ENCODE data around the gene HTD2.

Gene HTD2

GRCh38 chr3:58293516-58293915 is 12.8 kb upstream of the HTD2 start:
- DNase-seq, result no peak

DNA sequence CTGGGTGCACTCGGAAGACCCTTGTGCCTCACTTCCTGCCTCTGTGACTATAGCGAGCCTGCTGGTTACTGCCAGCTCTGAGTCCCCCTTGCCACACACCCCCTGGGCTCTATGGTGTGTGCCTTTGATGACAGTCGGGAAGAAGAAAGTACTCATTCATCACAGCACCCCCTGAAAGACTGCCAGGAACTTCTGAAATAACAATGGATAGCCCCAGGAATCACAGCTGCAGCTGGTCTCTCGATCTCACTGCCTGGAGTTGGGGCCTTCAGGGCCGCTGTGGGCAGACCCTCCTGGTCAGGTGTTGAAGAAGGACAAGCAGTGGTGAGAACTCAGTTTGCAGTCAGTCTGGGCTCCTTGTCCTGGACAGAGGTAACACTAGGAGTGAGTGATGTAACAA is 10.1 kb upstream of the HTD2 start:
- no peak for DNase-seq

DNA sequence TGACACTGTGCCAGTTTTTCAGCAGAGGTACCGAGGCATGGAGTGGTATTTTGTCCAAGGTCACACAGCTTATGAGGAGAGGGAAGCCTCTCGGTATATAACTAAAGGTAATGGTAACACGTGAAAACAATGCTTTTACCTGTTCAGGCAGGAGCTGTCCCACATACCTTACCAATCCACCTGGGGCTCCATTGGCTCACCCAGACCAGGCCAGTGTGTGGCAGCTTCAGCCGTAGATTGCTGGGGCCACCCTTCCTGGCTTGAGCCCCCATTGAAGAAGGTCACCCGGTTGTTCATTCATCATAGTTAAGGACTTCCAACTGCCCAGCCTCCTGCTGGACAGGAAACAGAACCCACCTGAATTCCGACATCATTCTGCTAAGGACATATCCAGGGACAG is 9.5 kb upstream of the HTD2 start:
- DNase-seq, result no peak

DNA sequence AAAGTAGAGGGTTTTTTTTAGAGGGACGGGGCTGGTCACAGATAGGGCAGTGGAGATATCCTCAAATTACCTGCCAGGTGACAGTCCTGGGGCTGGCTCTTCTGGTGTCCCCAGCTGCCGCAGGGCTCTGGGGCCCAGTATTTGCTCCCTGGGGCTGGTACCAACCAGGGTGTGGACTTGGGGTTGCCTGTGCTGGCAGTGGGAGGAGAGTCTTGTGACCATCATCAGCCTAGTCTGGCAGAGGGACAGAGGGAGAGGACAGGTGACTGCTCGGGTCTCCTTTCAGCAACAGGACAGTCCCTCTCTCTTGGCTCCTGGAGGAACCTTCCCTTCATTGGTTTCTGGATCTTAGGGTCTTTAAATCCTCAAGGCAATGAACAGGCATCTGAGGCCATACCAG is 8.1 kb upstream of the HTD2 start:
- no peak for DNase-seq

GRCh38 chr3:58299075-58299474 is 7.2 kb upstream of the HTD2 start:
- DNase-seq, result no peak

- no peak for DNase-seq
Observed at GRCh38 chr3:58299839-58300516, 6.3 kb upstream of the HTD2 start.

DNA sequence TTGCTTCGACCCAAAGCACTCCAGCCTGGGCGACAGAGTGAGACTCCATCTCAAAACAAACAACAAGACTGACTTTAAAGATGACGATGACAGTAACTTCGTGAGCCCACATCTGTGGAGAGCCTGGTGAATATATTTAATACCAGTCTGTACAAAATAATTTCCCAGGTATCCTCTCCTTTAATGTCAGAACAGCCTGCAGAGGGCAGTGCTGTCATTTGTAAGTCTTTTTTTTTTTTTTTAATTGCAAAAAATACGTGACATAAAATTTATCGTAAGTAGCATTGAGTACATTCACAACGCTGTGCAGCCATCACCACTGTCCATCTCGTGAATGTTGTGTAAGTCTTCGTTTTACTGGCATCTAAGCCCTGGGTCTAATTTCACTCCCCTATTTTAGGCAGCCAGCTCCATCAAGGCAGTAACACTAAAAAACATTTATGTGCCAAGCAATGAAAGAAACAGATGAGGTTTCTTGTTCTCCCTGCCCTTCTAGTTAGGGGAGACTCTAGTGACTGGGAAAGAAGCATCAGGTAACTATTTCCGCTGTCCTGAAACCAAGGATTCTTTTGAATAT is 1.4 kb downstream of the HTD2 start:
- DNase-seq, result peak; percentile 57

DNA sequence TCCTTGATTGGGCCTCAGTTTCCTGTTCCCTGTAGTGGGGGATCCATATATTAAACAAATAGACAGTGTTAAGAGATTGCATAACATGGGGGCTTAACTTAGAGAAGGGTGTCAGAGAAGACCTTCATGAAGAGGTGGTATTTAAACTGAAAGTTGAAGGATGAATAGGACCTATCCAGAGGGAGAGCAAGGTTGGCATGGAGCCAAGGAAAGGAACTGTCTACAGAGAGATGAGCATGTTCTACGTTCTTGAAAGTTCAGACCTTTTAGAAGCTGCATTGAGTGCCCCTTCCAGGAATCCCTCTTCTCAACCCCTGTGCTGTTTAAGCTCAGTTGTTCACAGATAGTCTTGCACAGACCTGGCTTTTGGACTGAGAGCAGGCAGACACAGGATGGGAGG is 2.4 kb downstream of the HTD2 start:
- DNase-seq, result no peak

DNA sequence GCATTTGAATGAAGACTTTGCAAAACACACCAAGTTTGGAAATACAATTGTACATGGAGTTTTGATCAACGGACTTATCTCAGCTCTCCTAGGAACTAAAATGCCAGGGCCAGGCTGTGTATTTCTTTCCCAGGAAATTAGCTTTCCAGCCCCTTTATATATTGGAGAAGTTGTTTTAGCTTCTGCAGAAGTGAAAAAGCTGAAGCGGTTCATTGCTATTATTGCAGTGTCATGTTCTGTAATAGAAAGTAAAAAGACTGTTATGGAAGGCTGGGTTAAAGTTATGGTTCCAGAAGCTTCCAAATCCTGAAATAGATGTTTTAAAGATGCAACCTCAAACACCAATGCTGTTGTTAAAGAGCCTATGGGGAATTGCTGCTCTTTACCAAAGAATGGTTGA is 11.5 kb downstream of the HTD2 start:
- no peak for DNase-seq

DNA sequence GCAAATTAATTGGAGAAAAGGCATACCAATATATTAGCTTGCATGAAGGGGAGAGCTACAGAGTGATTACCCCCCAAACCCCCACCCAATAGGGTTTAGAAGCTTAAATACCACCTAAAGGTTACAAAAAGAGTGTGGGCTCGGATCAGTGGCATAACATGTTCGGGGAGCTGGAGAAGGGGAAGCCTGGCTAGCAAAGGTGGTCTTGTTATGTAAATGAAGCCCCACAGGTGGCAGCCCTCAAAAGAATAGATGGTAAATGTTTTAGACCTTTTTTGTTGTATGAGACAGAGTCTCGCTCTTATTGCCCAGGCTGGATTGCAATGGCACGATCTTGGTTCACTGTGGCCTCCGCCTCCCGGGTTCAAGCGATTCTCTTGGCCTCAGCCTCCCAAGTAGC is 15.5 kb downstream of the HTD2 start:
- no peak for DNase-seq

GRCh38 chr3:58322793-58323192 is 16.5 kb downstream of the HTD2 start:
- DNase-seq, result no peak

GRCh38 chr3:58323529-58324390 is 17.4 kb downstream of the HTD2 start:
- peak; percentile 30 for DNase-seq

DNA sequence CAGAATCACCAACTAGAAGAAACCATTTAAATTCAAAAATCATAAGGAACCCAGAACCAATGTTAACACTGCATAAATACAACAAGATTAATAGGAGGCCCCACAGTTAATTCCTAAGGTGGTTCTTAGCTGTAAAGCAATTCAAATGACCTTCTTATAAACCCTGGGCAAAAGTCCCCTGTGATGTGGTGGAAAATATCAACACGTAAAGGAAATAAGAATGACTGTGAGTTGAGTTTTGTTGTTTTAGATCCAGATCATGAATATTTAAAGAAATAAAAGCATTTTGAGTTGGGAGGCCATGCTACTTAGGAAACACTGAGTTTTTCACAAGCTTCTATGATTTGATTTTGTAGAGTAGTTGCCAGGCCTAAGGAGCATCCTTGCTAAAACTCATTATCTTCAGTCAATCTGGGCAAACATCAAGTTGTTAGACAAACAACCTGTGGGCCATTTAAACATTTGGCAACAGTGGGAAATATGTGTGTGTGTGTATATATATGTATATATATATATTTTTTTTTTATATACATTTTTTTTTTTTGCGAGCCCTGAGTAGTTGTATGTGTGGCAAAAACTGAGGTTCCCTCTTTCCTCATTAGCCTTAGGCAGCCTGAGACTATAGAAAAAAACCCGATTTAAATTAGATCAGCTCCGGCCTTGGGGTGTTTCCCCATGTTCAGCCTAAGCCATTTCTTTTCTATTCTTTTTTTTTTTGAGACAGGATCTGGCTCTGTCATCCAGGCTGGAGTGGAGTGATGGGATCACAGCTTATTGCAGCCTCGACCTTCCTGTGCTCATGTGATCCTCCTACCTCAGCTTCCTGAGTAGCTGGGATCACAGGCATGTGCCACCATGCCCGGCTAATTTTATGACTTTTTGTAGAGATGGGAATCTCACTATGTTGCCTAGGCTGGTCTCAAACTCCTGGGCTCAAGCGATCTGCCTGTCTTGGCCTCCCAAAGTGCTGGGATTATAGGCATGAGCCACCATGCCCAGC is 18.4 kb downstream of the HTD2 start:
- DNase-seq, result peak; percentile 48

DNA sequence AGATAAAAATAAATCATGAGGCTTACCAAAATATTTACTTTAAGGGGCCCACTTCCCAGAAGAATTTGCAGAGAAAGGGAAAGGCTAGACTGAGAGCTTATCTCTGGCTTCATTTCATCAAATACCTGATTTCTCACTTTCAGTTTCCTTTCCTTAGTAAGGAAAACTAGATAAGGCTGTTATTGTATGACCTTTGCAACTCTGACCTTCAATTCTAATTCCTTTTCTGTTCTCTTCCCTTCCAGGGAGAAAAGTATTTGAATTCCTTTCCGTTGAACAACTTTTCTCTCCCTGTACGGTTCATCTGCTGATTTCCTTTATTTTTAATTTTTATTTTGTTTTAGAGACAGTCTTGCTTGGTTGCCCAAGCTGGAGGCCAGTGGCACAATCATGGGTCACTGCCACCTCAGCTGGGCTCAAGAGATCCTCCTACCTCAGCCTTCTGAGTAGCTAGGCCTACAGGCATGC is 19.2 kb downstream of the HTD2 start:
- no peak for DNase-seq

- DNase-seq, result no peak
Observed at GRCh38 chr3:58326267-58326900, 20.1 kb downstream of the HTD2 start.

DNA sequence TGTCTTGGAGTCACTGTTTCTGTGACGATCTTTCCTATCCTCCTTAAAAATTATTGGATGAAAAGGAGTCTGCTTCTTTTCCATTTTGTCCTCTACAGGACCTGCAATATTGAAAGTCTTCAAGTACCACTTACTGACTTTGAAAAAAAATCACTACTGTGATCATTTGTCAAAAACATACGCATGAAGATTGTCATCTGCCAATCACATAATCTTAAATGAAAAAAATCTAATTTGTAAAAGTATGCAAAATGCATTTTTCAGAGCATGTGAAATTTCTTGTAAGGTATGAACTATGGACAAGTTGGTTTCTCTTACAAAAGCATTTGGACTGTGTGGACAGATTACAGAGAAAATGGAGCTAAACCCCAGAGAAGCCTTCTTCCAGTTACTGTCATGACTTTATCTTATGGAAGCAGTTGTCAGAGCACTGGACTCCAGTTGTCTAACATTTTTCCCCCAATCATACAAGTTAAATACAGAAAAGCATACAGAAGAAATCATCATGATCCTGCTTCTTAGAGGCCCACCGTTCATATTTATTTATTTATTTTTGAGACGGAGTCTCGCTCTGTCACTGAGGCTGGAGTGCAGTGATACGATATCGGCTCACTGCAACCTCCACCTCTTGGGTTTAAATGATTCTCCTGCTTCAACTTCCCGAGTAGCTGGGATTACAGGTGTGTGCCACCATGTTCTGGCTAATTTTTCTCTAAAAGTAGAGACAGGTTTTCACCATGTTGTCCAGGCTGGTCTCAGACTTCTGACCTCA is 23.0 kb downstream of the HTD2 start:
- DNase-seq, result no peak

- DNase-seq, result no peak
Observed at GRCh38 chr3:58329922-58330413, 23.6 kb downstream of the HTD2 start.

DNA sequence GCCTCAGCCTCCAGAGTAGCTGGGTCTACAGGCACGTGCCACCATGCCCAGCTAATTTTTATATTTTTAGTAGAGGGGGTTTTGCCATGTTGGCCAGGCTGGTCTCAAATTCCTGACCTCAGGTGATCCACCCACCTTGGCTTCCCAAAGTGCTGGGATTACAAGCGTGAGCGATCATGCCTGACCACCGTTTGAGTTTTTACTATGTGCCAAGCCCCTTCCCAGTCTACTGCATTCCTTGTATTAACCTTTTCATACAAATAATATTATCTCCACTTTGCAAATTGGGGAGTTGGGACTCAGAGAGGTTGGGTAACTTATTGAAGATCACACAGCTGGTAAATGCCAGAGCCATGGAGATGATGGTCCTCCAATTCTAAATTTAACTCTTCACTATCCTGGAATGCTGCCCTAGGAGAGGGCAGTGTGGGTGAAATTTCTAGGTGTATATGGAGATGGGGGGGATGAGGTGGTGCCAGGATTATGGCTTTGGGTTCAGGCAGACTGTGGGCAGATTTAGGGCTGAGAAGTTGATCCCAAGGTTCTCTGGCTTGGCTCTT is 25.4 kb downstream of the HTD2 start:
- no peak for DNase-seq

- DNase-seq, result peak; percentile 81
Observed at GRCh38 chr3:58332575-58333188, 26.4 kb downstream of the HTD2 start, which contains the start of gene PXK. Gene PXK (plus strand): TSS chr3:58332892. CDS start chr3:58332989, 97 bp downstream.

All from activated CD4-positive, alpha-beta T cell treated with anti-CD3 and anti-CD28 coated beads, Interleukin-2, amount 50 U/mL, for 16 hours (primary cell).